HepG2 (cell line): ENCODE data around the gene YTHDF1.

Experiments used
- FOXM1 ChIP-seq: sonication (generic); formaldehyde crosslinking; IDR thresholded peaks from 2 replicates; pipeline ENCODE4 v1.5.0; 2020; ENCODE audit warnings: missing genetic modification reagents
- GABPA ChIP-seq, 2 experiments: IDR thresholded peaks; 2 replicates each; pipeline ENCODE4 v1.6.1; 2011 to 2016; ENCODE audit warnings: low read depth in 2 of 2, low read length in 1 of 2, missing biosample characterization in 1 of 2, missing genetic modification characterization in 1 of 2
- HNRNPH1 ChIP-seq: fragments of 200-400 bp; formaldehyde crosslinking; optimal IDR thresholded peaks from 2 replicates; pipeline ENCODE3; 2017; ENCODE audit warnings: mild to moderate bottlenecking, low read depth, low read length
- JUNB ChIP-seq: sonication (generic); formaldehyde crosslinking; IDR thresholded peaks from 2 replicates; pipeline ENCODE4 v1.8.0; 2022; ENCODE audit warnings: missing genetic modification reagents, mild to moderate bottlenecking, borderline replicate concordance
- KAT7 ChIP-seq: IDR thresholded peaks from 2 replicates; pipeline ENCODE4 v1.6.1; 2018; ENCODE audit warnings: borderline replicate concordance, missing compliant biosample characterization
- KDM1A ChIP-seq: IDR thresholded peaks from 2 replicates; pipeline ENCODE4 v1.6.1; 2016; ENCODE audit warnings: missing compliant biosample characterization
- KLF9 ChIP-seq: IDR thresholded peaks from 2 replicates; pipeline ENCODE4 v1.6.1; 2016; ENCODE audit warnings: low read depth
- MAZ ChIP-seq, 2 experiments: sonication (generic) in 1 of 2; formaldehyde crosslinking in 1 of 2; IDR thresholded peaks; 2 replicates each; pipeline versions ENCODE4 v1.5.0 to v1.6.1; 2012 to 2020; ENCODE audit warnings: low read depth in 2 of 2, mild to moderate bottlenecking in 2 of 2, borderline replicate concordance in 1 of 2, improper control_type of control experiment in 1 of 2, low read length in 1 of 2, missing genetic modification reagents in 1 of 2, moderate library complexity in 1 of 2
- MEF2D ChIP-seq: sonication (generic); formaldehyde crosslinking; IDR thresholded peaks from 2 replicates; pipeline ENCODE4 v1.5.1; 2020; ENCODE audit warnings: mild to moderate bottlenecking, missing genetic modification reagents
- POLR2G ChIP-seq: fragments of 200-400 bp; formaldehyde crosslinking; IDR thresholded peaks from 2 replicates; pipeline ENCODE4 v1.6.1; 2018; ENCODE audit warnings: mild to moderate bottlenecking, low read depth, low read length, moderate library complexity
- ZNF83 ChIP-seq: sonication (generic); formaldehyde crosslinking; IDR thresholded peaks from 2 replicates; pipeline ENCODE4 v1.4.0; 2020; ENCODE audit warnings: missing genetic modification reagents, mild to moderate bottlenecking, borderline replicate concordance
- TF ChIP-seq, protein P1 (sequence below): sonication (generic); formaldehyde crosslinking; IDR thresholded peaks from 2 replicates; pipeline ENCODE4 v1.8.0; 2022; ENCODE audit warnings: missing genetic modification reagents, mild to moderate bottlenecking, moderate library complexity, borderline replicate concordance
- TF ChIP-seq, protein P2 (sequence below): IDR thresholded peaks from 2 replicates; pipeline ENCODE4 v1.6.1; 2012; ENCODE audit warnings: inconsistent platforms
- TF ChIP-seq, protein P3 (sequence below): sonication (generic); formaldehyde crosslinking; IDR thresholded peaks from 2 replicates; pipeline ENCODE4 v1.5.0; 2020; ENCODE audit warnings: mild to moderate bottlenecking, missing genetic modification reagents, moderate library complexity

DNA sequence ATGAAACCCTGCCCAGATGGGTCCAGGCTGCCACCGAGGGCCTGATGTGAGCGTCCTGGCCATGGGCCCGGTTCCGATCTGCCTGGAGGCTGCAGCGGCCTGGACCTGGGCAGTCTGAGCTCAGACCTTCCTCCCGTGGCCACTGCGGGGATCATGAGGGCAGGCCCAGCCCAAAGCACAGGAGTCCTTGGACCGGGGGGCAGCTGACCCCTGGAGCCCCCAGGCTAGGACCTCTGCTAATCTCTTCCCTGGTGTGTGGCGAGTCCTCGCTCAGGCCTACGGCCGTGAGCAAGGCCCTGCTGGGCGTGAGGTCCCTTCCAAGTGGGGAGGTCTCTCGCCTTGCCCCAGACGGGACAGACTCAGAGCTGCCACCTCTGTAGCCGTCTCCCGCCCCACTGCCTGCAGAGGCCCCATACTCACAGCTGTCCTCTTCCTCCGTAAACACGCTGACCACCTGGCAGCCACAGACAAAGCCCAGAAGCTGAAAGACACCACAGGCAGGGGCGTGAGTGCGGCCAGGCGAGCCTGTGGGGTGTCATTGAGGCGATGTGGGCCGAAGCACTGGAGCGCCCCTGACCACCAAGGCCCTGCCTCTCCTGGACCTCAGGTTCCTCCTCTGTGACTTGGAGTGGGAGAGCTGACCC, 27.8 kb upstream of the YTHDF1 start:
- TF ChIP-seq, protein P1, sequence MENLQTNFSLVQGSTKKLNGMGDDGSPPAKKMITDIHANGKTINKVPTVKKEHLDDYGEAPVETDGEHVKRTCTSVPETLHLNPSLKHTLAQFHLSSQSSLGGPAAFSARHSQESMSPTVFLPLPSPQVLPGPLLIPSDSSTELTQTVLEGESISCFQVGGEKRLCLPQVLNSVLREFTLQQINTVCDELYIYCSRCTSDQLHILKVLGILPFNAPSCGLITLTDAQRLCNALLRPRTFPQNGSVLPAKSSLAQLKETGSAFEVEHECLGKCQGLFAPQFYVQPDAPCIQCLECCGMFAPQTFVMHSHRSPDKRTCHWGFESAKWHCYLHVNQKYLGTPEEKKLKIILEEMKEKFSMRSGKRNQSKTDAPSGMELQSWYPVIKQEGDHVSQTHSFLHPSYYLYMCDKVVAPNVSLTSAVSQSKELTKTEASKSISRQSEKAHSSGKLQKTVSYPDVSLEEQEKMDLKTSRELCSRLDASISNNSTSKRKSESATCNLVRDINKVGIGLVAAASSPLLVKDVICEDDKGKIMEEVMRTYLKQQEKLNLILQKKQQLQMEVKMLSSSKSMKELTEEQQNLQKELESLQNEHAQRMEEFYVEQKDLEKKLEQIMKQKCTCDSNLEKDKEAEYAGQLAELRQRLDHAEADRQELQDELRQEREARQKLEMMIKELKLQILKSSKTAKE = no peak
- TF ChIP-seq POLR2G (no peak), HNRNPH1 (no peak), ZNF83 (CRISPR knock-in tag) (no peak), GABPA (IDR thresholded peaks at IDR 0.05; ENCODE audit: low read depth, low read length) (no peak), GABPA (CRISPR knock-in tag; IDR thresholded peaks at IDR 0.05; ENCODE audit: low read depth) (no peak), MEF2D (CRISPR knock-in tag) (no peak), KAT7 (no peak), KLF9 (CRISPR knock-in tag) (no peak), KDM1A (CRISPR knock-in tag) (no peak), FOXM1 (CRISPR knock-in tag) (no peak), JUNB (no peak), MAZ (IDR thresholded peaks at IDR 0.05; ENCODE audit: borderline replicate concordance, low read depth, low read length) (no peak), MAZ (CRISPR knock-in tag; IDR thresholded peaks at IDR 0.05; ENCODE audit: low read depth) (no peak)
- TF ChIP-seq, protein P2, sequence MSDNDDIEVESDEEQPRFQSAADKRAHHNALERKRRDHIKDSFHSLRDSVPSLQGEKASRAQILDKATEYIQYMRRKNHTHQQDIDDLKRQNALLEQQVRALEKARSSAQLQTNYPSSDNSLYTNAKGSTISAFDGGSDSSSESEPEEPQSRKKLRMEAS = no peak
- TF ChIP-seq, protein P3, sequence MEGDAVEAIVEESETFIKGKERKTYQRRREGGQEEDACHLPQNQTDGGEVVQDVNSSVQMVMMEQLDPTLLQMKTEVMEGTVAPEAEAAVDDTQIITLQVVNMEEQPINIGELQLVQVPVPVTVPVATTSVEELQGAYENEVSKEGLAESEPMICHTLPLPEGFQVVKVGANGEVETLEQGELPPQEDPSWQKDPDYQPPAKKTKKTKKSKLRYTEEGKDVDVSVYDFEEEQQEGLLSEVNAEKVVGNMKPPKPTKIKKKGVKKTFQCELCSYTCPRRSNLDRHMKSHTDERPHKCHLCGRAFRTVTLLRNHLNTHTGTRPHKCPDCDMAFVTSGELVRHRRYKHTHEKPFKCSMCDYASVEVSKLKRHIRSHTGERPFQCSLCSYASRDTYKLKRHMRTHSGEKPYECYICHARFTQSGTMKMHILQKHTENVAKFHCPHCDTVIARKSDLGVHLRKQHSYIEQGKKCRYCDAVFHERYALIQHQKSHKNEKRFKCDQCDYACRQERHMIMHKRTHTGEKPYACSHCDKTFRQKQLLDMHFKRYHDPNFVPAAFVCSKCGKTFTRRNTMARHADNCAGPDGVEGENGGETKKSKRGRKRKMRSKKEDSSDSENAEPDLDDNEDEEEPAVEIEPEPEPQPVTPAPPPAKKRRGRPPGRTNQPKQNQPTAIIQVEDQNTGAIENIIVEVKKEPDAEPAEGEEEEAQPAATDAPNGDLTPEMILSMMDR (CRISPR knock-in tag) = no peak
